Measurements from ENCODE around the gene PMPCA.

- TF ChIP-seq CTCF (IDR thresholded peaks at IDR 0.05), result no peak
- no peak for TF ChIP-seq POLR2AphosphoS5 (IDR thresholded peaks at IDR 0.05)
These were observed 38.5 kb upstream of the PMPCA start for GRCh38 chr9:136372006-136372405.

All from gastroesophageal sphincter (tissue), 3 donors.